ENCODE results near the gene CDC20B. TPM values are rescaled to one million over a fixed set of nuclear protein-coding genes. Genes with fewer than 3 reads are reported as not detected.
"Not testable (repeated sequence)": the region's sequence is repeated elsewhere in the genome, so short reads cannot be mapped to it uniquely, and the experiment has no call there.

Gene CDC20B
- polyA plus RNA-seq, 3 donors = not detected

DNA sequence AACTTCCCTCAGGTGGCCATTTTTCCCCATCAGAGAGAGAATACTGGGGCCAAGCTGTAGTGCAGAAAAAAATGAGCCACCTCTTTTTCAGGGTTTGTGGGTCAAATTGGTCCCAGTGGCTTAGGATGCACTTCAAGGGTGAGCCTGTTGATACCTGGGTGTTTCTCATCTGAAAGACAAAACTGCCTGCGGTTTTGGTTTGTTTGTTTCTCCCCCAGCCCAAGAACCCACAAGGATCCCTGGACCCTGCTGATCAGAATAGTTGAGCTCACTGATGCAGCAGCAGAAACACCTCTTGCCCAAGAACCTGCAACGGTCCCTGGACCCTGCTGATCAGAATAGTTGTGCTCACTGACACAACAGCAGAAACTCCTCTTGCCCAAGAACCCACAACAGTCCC, 83.7 kb downstream of the CDC20B start:
- H3K27ac ChIP-seq (ENCODE audit: low read depth in 1 of 2, low read length in 2 of 2); H3K4me1 Mint-ChIP-seq; H3K27ac Mint-ChIP-seq; H3K27me3 Mint-ChIP-seq (ENCODE audit: low read depth in 3 of 3); H3K9ac ChIP-seq (ENCODE audit: insufficient read depth, low read length, poor library complexity, severe bottlenecking); H3K4me2 ChIP-seq (replicated peaks; ENCODE audit: extremely low read depth, low read length, poor library complexity, severe bottlenecking); H3K27me3 ChIP-seq (ENCODE audit: control insufficient read depth in 2 of 2, insufficient read depth in 2 of 2, low read length in 2 of 2); H3K36me3 Mint-ChIP-seq; H3K4me1 ChIP-seq (ENCODE audit: control insufficient read depth in 1 of 2, insufficient read depth in 2 of 2, low read length in 2 of 2); H4K20me1 ChIP-seq (ENCODE audit: insufficient read depth, low read length); H3K4me3 Mint-ChIP-seq; H3K79me2 ChIP-seq (ENCODE audit: insufficient read depth, low read length); H3K36me3 ChIP-seq (replicated peaks in 1 of 2; ENCODE audit: control insufficient read depth in 1 of 2, insufficient read depth in 2 of 2, low read length in 2 of 2); H3K4me3 ChIP-seq (replicated peaks in 1 of 3; ENCODE audit: low read depth in 2 of 3, low read length in 3 of 3); H2AFZ ChIP-seq (ENCODE audit: insufficient read depth, low read depth, low read length, poor library complexity, severe bottlenecking); intact Hi-C loops (cut with micrococcal nuclease); DNase-seq; H3K9me3 ChIP-seq (replicated peaks in 1 of 2; ENCODE audit: control insufficient read depth in 1 of 2, insufficient read depth in 1 of 2, low read length in 2 of 2): not testable (repeated sequence)
- peaks cover 6 to 14% (median 10%) of the 10 kb centered on the region in 7 donors for H3K9me3 Mint-ChIP-seq
- WGBS (ENCODE audit: insufficient coverage) = 85% methylated on average over 2 of the region's 2 CpGs

DNA sequence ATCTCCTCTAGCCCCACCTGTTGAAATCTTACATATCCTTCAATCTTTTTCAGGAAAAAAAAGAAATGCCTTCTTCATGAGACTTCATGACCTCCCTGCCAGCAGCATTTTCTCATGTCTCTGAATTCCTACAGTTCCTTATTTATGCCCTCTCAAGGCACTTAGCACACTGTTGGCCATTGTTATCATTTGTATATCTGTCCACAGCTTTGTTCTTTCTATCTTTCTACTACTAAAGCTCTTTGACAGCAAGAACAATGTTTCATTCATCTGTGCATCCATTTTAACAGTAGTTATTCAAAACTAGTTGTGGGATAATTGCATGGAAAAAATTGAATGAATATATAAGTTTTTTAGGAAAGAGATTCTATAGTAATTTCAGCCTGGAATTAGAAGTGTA, 91.4 kb downstream of the CDC20B start:
- Mint-ChIP-seq H3K9me3 (peaks cover 23 to 41% (median 28%) of the 10 kb centered on the region in 7 donors), H3K27me3 (ENCODE audit: low read depth in 3 of 3) (peaks cover 0 to 5% (median 2%) of the 10 kb centered on the region in 3 donors), H3K36me3 (no peaks in the 10 kb centered on the region), H3K4me1 (no peaks in the 10 kb centered on the region), H3K4me3 (no peak overlapping the region), H3K27ac (no peak overlapping the region)
- DNase-seq = no peak
- peaks cover 10 to 20% of the 10 kb centered on the region in 2 donors for H3K9me3 ChIP-seq (replicated peaks in 1 of 2; ENCODE audit: control insufficient read depth in 1 of 2, insufficient read depth in 1 of 2, low read length in 2 of 2)
- no peak overlapping the region for H3K4me2 ChIP-seq (replicated peaks; ENCODE audit: extremely low read depth, low read length, poor library complexity, severe bottlenecking)
- no peak overlapping the region for H3K9ac ChIP-seq (ENCODE audit: insufficient read depth, low read length, poor library complexity, severe bottlenecking)
- no peaks in the 10 kb centered on the region for H3K27me3 ChIP-seq (ENCODE audit: control insufficient read depth in 2 of 2, insufficient read depth in 2 of 2, low read length in 2 of 2)
- no peaks in the 10 kb centered on the region for H3K79me2 ChIP-seq (ENCODE audit: insufficient read depth, low read length)
- H3K36me3 ChIP-seq (replicated peaks in 1 of 2; ENCODE audit: control insufficient read depth in 1 of 2, insufficient read depth in 2 of 2, low read length in 2 of 2) = no peaks in the 10 kb centered on the region
- H2AFZ ChIP-seq (ENCODE audit: insufficient read depth, low read depth, low read length, poor library complexity, severe bottlenecking) = no peak overlapping the region
- no peaks in the 10 kb centered on the region for H3K4me1 ChIP-seq (ENCODE audit: control insufficient read depth in 1 of 2, insufficient read depth in 2 of 2, low read length in 2 of 2)
- H3K4me3 ChIP-seq (replicated peaks in 1 of 3; ENCODE audit: low read depth in 2 of 3, low read length in 3 of 3) = no peak overlapping the region
- H4K20me1 ChIP-seq (ENCODE audit: insufficient read depth, low read length) = no peaks in the 10 kb centered on the region
- intact Hi-C loops (cut with micrococcal nuclease) = no loop called here
- TF ChIP-seq, protein P1, sequence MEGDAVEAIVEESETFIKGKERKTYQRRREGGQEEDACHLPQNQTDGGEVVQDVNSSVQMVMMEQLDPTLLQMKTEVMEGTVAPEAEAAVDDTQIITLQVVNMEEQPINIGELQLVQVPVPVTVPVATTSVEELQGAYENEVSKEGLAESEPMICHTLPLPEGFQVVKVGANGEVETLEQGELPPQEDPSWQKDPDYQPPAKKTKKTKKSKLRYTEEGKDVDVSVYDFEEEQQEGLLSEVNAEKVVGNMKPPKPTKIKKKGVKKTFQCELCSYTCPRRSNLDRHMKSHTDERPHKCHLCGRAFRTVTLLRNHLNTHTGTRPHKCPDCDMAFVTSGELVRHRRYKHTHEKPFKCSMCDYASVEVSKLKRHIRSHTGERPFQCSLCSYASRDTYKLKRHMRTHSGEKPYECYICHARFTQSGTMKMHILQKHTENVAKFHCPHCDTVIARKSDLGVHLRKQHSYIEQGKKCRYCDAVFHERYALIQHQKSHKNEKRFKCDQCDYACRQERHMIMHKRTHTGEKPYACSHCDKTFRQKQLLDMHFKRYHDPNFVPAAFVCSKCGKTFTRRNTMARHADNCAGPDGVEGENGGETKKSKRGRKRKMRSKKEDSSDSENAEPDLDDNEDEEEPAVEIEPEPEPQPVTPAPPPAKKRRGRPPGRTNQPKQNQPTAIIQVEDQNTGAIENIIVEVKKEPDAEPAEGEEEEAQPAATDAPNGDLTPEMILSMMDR (IDR thresholded peaks at IDR 0.05) = no peak
- no peak overlapping the region for H3K27ac ChIP-seq (ENCODE audit: low read depth in 1 of 2, low read length in 2 of 2)
